Activated naive CD4-positive, alpha-beta T cell treated with Interleukin-2 at 50 U/mL for 16 hours (primary cell): Measurements from ENCODE around the gene TPRA1.
"Not testable (repeated sequence)": the region's sequence is repeated elsewhere in the genome, so short reads cannot be mapped to it uniquely, and the experiment has no call there.

Experiments
- DNase-seq: peaks from one replicate; pipeline ENCODE4 v3.0.0-alpha.2; 2020

Gene TPRA1

DNA sequence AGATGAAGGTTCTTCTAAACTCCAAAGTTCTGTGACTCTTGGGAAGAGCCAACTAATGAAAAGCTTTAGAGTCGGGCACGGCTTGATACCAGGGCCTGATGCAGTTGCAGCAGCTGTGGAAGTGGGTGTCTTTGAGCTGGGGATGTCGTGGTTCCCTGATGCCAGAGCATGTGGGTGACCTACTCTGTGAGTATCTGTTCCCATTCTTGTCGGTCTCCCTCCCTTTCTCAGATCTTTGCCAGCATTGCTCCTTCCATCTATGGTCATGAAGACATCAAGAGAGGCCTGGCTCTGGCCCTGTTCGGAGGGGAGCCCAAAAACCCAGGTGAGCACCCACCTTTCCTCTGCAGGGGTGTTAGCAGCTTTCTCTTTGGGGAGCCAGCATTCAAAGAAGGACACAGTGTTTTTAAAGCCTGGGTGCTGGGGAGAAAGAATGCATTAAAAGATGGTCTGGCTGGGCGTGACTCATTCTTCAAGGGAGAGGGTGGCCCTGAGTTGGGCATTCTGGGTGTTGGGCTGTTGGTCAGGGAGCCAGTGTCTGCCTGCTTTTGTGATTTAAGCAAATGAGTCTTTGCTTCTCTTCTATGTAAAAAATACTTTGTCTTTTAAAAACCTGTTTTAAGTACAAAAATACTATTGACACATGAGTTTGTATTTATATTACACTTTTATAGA lies 25.2 kb upstream of the TPRA1 start:
- DNase-seq, result no peak

DNA sequence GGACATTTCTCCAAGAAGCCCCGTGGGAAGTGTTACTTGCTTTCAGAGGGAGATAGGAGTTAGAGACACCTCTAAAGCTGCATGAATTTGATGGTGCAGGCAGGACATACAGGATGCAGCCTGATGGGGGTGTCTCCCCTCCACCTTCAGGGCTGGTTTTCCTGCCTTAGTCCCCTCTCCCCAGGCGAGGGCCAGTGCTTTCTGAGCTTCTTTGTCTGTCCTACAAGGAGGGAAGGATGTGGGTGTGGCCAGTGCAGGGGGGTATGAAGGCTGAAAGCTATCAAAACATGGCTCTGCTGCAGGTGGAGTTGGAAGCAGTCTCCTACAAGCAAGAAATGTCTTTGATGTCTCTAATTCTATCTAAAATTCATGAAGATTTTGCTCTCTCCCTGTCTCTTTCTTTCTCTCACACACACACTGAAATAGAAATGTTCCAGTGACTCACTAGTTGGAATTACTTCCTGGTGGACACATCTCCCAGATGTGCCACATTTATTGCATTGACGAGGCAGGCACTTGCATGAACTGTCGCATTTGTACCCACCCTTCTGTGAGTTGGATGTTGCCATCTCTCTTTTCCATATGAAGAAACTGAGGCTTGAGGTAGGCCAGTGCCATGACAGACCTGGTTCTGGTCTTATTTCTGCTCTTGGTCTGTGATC lies 24.5 kb upstream of the TPRA1 start:
- no peak for DNase-seq

DNA sequence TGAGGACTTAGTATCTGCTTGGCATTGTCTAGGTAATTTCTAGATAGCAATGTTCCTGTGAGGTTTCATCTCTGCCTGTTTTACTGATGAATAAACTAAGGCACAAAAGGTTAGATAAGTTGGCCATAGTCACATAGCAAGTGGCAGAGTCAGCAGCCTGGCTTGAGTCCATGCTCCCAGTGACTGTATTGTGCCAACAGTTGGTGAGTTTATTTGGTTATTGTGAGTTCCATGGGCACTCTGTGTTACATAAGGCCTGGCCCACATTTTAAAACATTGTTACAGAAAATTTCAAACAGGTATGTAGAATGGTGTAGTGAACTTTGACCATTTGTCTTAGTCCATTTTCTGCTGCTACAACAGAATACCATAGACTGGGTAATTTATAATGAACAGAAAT lies 22.9 kb upstream of the TPRA1 start:
- DNase-seq, result no peak

DNA sequence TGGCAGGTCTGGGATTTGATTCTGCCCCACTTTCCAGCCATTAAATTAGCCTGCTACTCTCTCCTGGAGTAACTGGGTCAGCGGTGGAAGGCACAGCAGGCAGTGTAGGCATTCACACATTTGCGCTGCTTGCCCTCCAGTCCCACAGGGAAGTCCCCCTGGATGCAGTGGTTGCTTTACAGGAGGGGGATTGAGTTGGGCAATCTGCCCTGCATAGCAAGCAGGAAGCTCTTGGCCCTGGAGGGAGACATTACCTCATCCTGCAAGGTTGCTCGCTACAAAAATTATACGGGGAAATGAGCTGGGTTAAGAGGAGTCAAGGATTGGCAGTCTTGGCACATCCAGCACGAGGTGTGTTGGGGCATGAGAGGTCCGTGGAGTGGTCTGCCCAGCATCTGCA lies 22.4 kb upstream of the TPRA1 start:
- DNase-seq, result no peak

DNA sequence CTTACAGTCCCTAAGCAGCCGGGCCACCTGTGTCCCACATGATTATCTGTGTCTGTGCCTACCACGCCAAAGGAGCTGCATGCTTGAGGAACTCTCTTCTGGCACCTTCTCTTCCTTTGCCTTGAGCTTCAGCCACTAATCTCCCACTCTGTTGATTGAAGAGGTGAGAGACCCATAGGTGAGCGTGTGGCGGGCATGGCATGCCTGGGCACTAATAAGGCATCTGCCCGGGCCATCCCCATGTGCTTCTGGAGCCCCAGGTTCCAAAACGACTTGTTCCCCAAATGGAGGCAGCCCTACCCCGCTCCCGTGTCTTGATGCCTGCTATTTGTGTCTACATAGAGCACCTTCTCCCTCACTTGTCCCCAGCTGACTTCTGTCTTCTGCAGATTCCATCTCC lies 20.7 kb upstream of the TPRA1 start:
- no peak for DNase-seq

DNA sequence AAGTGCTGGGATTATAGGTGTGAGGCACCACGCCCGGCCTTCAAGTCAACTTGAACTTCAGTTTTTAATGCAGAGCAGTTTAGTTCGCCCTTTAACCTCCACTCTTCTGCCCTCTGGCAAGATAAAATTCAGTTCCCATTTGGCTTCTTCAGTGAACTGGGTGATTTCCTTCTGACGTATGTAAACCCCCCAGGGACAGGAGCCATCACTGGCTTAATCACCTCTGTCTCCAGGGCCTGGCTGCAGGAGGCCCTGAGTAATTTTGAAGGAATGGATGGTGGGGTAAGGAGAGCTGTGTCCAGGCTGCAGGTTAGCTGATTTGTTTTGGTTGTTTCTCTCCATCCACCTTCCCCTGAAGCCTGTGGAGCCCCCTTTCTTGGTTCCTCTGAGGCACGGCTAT lies 19.6 kb upstream of the TPRA1 start:
- DNase-seq, result no peak

DNA sequence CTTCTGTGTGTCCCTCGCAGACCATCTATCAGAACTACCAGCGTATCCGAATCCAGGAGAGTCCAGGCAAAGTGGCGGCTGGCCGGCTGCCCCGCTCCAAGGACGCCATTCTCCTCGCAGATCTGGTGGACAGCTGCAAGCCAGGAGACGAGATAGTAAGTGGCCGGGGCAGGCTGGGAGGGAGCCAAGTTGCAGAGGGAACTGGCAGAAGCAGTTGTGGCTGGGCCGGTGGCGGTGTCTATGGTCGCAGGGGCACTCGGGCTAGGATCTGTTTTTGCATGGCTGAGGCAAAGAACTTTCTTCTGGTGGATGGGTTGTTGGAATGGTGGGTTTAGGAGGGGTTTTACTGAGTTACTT lies 17.8 kb upstream of the TPRA1 start:
- no peak for DNase-seq

DNA sequence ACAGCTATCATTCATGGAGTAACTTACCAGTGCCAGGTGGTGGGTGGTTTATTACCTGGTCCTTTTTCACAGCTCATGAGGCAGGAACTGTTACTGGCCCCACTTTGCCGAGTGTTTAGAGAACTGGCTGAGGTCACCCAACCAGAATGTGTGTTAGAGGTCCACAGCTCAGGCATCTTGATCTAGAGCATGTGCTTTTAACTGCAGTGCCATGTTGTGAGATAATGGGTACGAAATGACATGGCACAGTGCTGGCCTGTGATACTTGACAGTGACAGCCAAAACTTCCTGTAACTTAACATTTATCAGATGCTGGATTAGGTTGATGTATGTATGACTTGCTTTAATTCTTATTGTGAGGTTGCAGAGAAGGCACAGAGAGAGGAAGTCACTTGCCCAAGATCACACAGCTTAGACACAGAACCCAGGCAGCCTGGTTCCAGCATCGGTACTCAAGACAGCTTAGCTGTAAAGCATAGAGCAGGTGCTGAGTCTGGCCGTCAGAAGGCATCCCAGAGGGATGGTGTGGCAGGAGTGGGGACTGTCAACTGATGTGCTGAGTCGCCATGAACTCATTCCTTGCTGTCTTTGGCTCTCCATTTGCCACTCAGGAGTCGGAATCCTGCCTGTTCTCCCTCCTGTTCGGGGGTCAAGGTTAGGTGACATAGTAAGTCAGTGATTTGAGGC lies 17.3 kb upstream of the TPRA1 start:
- no peak for DNase-seq

DNA sequence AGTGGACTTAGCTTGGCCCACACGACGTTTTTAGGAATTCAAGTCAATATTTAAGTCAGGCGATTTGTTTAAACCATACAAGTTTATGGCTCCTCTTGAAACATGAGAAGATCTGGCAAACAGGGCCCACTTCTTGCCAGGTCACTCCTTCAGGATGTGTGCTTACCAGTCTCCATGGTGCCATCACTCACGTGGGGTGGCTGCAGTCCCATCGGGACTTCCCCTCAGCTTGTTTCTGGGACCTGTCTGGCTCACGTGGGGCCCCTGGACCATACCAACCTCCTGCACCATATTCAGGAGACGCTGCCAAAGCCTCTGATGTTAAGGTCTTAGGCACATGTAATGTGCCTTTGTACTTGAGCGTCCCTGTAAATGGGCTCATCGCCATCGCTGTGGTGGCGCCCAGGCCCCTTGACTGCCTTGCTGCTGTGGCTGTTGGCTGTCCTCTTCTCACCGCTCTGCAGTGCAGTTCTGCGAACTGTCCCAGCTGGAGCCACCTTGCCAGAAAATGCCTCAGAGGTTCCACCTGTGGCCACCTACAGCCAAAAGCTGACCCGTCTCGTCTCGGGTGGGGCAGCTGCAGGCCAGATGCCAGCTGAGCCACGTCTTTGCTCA lies 16.6 kb upstream of the TPRA1 start:
- no peak for DNase-seq

DNA sequence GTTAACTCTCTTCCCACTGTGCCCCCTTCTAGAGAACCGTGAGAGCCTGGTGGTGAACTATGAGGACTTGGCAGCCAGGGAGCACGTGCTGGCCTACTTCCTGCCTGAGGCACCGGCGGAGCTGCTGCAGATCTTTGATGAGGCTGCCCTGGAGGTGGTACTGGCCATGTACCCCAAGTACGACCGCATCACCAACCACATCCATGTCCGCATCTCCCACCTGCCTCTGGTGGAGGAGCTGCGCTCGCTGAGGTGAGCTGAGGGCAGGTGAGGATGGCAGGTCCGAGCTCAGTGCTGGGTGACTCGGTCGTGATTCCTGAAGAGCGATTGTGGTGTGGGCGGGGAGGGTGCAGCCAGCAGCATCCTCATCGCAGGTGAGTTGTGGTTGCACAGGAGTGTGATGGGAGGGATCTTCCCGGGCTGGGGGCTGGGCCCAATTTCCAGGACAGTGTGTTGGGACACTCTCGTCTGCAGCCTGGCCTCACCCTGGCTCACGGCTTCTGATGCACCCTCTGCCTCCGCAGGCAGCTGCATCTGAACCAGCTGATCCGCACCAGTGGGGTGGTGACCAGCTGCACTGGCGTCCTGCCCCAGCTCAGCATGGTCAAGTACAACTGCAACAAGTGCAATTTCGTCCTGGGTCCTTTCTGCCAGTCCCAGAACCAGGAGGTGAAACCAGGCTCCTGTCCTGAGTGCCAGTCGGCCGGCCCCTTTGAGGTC lies 15.7 kb upstream of the TPRA1 start:
- DNase-seq, result no peak

DNA sequence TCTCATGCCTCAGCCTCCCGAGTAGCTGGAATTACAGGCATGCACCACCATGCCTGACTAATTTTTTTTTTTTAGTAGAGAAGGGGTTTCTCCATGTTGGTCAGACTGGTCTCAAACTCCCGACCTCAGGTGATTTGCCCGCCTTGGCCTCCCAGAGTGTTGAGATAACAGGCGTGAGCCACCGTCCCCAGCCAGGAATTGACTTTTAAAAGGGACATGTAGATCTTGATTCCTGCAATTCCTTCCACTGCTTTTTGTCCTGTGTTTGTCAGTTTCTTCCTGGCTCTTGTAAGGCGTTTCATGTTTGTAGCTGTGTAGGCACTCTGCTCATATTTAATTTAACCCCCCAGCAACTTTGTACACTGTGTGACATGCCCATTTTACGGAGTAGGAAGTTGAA lies 15.0 kb upstream of the TPRA1 start:
- not testable (repeated sequence) for DNase-seq

DNA sequence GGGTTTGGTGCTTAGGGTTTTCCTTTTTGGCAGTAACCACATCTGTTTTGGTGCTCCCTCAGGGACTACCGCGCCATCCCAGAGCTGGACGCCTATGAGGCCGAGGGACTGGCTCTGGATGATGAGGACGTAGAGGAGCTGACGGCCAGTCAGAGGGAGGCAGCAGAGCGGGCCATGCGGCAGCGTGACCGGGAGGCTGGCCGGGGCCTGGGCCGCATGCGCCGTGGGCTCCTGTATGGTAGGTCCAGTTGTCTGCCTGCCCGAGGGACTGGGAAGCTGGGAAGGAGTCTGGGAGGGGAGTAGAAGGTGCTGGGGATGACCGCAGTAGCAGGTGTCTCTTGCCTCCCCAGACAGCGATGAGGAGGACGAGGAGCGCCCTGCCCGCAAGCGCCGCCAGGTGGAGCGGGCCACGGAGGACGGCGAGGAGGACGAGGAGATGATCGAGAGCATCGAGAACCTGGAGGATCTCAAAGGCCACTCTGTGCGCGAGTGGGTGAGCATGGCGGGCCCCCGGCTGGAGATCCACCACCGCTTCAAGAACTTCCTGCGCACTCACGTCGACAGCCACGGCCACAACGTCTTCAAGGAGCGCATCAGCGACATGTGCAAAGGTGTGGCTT lies 14.1 kb upstream of the TPRA1 start:
- DNase-seq, result no peak

DNA sequence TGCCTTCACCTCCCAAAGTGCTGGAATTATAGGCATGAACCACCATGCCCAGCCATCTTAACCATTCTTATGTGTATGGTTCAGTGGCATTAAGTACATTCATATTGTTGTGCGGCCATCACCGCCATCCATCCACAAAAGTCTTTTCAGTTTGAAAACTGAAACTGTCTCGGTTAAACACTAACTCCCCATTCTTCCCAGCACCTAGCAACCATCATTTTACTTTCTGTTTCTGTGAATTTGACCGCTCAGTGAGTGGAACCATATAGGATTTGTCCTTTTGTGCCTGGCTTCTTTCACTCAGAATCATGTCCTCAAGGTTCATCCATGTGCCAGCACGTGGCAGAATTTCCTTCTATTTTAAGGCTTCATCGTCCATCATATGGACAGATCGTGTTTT lies 13.5 kb upstream of the TPRA1 start:
- DNase-seq, result no peak

DNA sequence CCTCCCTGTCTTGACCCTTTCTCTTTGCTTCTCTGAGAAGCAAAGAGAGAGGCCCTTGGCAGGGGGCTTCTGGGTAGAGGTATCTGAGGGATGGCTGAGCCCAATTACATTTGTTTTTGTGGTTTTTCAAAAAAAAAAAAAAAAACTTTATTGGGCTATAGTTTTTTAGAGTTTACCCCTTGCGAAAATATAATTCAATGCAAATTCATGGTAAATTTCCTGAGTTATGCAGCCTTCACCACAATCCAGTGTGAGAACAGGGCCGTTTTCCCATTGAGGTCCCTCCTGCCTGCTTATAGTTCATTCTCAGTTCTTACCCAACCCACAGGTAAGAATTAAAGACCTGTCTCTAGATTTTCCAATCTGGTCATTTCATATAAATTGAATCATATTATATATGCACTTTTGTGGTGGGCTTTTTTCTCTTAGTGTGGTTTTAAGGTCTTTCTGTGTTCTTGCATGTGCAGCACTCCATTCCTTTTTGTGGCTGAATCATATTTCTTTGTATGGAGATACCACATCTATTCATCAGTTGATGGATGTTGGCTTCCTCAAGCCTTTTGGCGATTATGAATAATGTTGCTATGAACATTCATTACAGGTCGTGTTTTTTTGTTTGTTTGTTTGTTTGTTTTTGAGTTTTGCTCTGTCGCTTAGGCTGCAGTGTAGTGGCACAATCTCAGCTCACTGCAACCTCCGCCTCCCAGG lies 10.4 kb upstream of the TPRA1 start:
- DNase-seq, result no peak

DNA sequence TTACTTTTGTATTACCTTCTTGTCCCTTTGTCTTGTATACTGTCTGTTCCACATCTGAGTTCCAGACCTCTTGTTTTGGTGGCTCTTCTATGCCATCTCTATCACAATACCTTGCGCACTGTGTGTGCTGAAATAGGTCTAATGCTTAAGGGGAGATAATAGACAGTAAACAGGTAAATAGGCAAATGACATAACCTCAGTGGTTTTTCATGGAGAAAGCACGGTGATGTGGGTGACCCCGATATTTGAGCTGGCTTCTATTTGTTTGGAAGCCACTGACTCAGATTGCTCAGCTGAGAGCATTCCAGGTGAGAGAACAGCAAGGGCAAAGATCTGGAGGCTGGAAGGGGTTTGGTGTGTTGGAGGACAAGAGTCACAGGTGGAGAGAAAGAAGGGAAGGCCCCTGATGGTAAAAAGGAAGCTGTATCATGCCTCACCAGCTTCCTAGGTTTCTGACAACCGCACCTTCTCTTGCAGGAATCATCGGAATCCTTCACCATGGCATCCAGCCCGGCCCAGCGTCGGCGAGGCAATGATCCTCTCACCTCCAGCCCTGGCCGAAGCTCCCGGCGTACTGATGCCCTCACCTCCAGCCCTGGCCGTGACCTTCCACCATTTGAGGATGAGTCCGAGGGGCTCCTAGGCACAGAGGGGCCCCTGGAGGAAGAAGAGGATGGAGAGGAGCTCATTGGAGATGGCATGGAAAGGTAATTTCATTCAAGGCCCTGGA lies 8.5 kb upstream of the TPRA1 start:
- DNase-seq, result no peak

DNA sequence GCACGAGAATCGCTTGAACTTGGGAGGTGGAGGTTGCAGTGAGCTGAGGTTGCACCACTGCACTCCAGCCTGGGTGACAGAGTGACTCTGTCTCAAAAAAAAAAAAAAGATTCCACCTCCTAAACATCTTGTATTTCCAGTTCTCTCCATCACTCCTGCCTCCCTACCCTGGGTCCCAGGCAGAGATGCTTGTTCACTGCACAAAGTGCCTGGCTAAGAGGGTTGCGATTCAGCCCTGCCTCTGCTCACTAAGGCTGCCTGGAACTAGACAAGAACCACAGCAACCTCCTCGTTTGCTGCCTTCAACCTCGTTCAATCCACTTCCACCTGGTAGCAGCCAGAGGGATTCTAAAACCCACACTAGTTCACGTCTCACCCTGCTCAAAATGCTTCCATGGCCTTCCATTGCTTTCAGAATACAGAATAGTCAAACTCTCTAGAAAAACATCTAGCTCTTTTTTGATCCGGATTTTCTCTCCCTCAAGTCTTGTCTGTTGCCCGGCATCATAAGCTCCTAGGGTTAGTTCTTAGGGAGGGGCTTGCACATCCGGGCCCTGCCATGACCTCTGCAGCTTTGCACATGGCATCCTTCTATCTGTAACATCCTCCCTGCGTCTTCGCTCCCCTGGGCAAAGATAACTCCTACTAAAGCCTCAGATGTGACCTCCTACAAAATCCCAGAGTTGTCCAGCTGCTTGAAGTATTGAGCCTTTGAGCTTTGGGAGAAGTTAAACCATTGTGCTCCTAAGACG lies 6.7 kb upstream of the TPRA1 start:
- DNase-seq, result no peak

DNA sequence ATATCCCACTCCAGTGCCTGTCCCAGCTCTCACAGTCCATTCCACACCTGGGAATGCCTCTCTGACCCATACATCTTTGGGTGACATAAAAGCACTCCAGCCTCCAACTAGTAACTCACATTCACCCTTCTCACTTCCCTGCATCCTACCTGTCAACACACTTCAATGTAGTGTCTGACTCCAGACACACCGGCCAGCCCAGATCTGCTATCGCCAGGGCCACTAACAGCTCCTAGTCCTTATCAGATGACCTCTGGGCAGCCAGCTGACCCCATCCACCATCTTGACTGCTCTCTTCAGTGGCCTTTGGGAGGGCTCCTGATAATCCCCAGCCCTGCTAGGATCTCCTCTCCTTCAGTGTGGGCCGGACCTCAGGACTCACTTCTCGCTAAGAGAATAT lies 4.8 kb upstream of the TPRA1 start:
- DNase-seq, result no peak

DNA sequence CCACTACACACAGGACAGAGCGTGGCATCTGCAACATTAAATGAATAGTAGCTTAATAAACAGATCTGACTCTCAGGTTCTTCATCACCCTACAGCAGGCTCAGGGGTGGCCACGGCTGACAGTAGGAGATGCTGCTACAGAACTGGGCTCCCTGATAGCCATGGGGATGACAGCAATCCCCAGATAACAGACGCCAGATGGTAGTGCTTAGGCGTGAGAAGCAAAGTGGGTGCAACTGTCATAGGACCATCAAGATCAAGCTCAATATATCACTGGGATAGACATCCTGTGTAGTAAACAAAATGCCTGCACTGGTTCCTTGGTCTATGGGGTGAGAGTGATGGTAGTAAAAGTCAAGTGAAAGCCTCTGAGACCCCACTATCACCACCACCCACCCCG lies 2.6 kb upstream of the TPRA1 start:
- DNase-seq, result no peak

DNA sequence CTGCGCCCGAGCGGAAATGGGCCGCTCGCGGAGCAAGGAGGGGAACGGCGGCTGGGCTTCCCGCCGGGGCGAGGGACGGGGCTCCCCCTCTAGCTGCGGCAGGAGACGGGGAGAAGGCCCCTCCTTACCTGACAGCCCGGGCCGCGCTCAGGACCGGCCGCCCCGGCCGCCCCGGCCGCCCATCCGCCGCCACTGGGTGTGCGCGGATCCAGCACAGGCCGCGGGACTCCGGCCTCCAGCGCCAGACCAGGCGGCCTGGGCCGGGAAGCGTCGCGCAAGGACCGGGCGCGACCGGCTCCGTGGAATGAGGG lies 296 bp downstream of the TPRA1 start:
- peak; percentile 40 for DNase-seq

DNA sequence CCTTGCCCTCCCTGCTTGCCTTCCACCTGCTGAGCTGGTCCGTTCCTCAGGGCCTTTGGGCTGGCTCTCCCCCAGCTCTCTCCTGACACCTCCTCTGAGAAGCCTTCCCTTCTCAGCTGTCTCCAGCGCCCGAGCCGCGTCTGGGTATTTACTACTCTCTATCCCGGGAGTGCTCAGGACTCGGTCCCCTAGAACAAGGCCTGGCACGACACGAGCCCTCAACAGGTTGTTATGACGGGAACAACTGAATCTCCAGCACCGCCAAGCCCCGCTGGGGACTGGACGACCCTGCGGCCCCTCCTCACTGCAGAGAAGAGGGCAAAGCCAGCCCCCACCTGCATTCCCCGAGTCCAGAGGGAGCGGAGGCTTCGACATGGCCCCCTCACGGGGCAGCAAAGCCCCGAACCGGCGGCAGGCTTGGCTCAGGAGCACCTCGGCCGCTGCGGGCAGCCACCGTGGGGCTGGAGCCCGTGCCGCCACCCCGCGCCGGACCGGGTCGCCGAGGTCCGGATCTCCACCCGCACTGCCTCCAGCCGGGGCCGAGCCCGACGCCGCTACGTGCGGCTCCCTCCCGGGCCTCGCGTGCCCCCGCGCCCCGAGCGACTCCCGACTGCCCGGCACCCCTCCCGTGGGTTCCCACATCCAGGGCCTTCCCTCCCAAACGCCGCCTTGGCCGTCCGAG lies 792 bp downstream of the TPRA1 start:
- no peak for DNase-seq
